HepG2 (cell line): ENCODE results near the gene MEPE. TPM values are rescaled to one million over a fixed set of nuclear protein-coding genes. Genes with fewer than 3 reads are reported as not detected.

Source experiments
- ATAC-seq: fragments of 200-7000 bp; cut with Tn5 transposase; 3 replicates; pipeline ENCODE4 v1.9.1; 2020; ENCODE audit warnings: mild to moderate bottlenecking, moderate library complexity
- BruUV-seq: library from RNA; stranded (reverse); fragments of 400-500 nt; replicated peaks from 2 replicates; lab custom pipeline; 2021; lab: Mats Ljungman, UMichigan
- CTCF ChIA-PET: fragments of 300-600 bp; formaldehyde crosslinking; extraction: SDS; loops from one replicate; lab custom pipeline; 2021; ENCODE audit warnings: low total read pairs, inconsistent platforms, low intra/inter-chr PET ratio; lab: Yijun Ruan, JAX
- POLR2A ChIA-PET: fragments of 350-600 bp; sonication (Branson Sonifier 250); formaldehyde crosslinking; loops from one replicate; lab custom pipeline; 2020; ENCODE audit warnings: antibody characterized with exemption, inconsistent platforms; lab: Yijun Ruan, JAX
- DNase-seq: peaks from one replicate; pipeline ENCODE4 v3.0.0-alpha.2; 2015; ENCODE audit warnings: low spot score
- FAIRE-seq: peaks from 3 replicates; lab custom pipeline; 2011; peaks lifted over from hg19 to GRCh38; lab: Jason Lieb, UNC
- H2AFZ ChIP-seq: one replicate; pipeline ENCODE4 v1.6.1; 2011; ENCODE audit warnings: low read length, inconsistent platforms
- H3K27ac ChIP-seq: fragments of 300-600 bp; 3 replicates; pipeline ENCODE4 v1.8.0; 2011; ENCODE audit warnings: mixed run types, mild to moderate bottlenecking, mixed read lengths, low read length, inconsistent platforms; ENCODE audit not compliant: insufficient read depth; ENCODE audit errors: extremely low read length
- H3K27me3 ChIP-seq, 2 experiments: fragments of 200-600 bp in 1 of 2; 2 replicates in 1 of 2; 3 replicates in 1 of 2; pipeline versions ENCODE4 v1.6.0 to v1.8.0; 2011; ENCODE audit warnings: low read length in 2 of 2, mild to moderate bottlenecking in 2 of 2, moderate library complexity in 2 of 2, inconsistent platforms in 1 of 2; ENCODE audit not compliant: insufficient read depth in 2 of 2, control insufficient read depth in 1 of 2
- H3K36me3 ChIP-seq, 2 experiments: fragments of 200-600 bp in 1 of 2; replicated peaks in 1 of 2; 2 replicates in 1 of 2; 3 replicates in 1 of 2; pipeline versions ENCODE4 v1.5.1 to v1.8.0; 2011; ENCODE audit warnings: low read length in 2 of 2, inconsistent platforms in 1 of 2; ENCODE audit not compliant: insufficient read depth in 2 of 2, control insufficient read depth in 1 of 2
- H3K4me1 ChIP-seq: 2 replicates; pipeline ENCODE4 v1.5.1; 2012; ENCODE audit warnings: low read length, inconsistent platforms; ENCODE audit not compliant: insufficient read depth
- H3K4me2 ChIP-seq: 2 replicates; pipeline ENCODE4 v1.6.0; 2011; ENCODE audit warnings: low read depth, low read length, inconsistent platforms
- H3K4me3 ChIP-seq, 3 experiments: fragments of 200-600 bp in 1 of 3; sonication (generic), shearing (Covaris generic) in 1 of 3; replicated peaks in 1 of 3; 2 replicates each; pipeline ENCODE4 v1.5.1; 2011 to 2016; ENCODE audit warnings: low read length in 3 of 3, inconsistent platforms in 2 of 3, low read depth in 2 of 3, mild to moderate bottlenecking in 2 of 3, control low read depth in 1 of 3, mixed read lengths in 1 of 3; ENCODE audit not compliant: insufficient read depth in 1 of 3
- H3K79me2 ChIP-seq: one replicate; pipeline ENCODE4 v1.6.1; 2011; ENCODE audit warnings: low read length, inconsistent platforms; ENCODE audit not compliant: insufficient read depth
- H3K9ac ChIP-seq: 2 replicates; pipeline ENCODE4 v1.6.0; 2011; ENCODE audit warnings: mild to moderate bottlenecking, low read depth, low read length, inconsistent platforms; ENCODE audit not compliant: insufficient read depth
- H3K9me3 ChIP-seq: 2 replicates; pipeline ENCODE4 v1.5.1; 2012; ENCODE audit warnings: mild to moderate bottlenecking, low read length
- H4K20me1 ChIP-seq: 2 replicates; pipeline ENCODE4 v1.6.0; 2011; ENCODE audit warnings: inconsistent platforms, mild to moderate bottlenecking, low read length, moderate library complexity; ENCODE audit not compliant: insufficient read depth
- ATF1 ChIP-seq: IDR thresholded peaks from 2 replicates; pipeline ENCODE4 v1.6.1; 2016; ENCODE audit warnings: mild to moderate bottlenecking, control low read depth
- CBX1 ChIP-seq: IDR thresholded peaks from one replicate; pipeline ENCODE4 v1.6.1; 2016; ENCODE audit warnings: antibody characterized with exemption, low read depth
- ELF4 ChIP-seq: sonication (generic); formaldehyde crosslinking; IDR thresholded peaks from 2 replicates; pipeline ENCODE4 v1.5.0; 2020; ENCODE audit warnings: missing genetic modification reagents, mild to moderate bottlenecking, moderate library complexity, borderline replicate concordance
- KAT7 ChIP-seq: IDR thresholded peaks from 2 replicates; pipeline ENCODE4 v1.6.1; 2018; ENCODE audit warnings: borderline replicate concordance, missing compliant biosample characterization
- ZNF337 ChIP-seq: sonication (generic); formaldehyde crosslinking; IDR thresholded peaks from 2 replicates; pipeline ENCODE4 v1.5.1; 2020; ENCODE audit warnings: missing genetic modification reagents, low read depth, mild to moderate bottlenecking, borderline replicate concordance
- WGBS: methylation state at CpG from one replicate; pipeline ENCODE4 v1.1.6; 2017; ENCODE audit warnings: low lambda C conversion rate; 5-methylcytosine and 5-hydroxymethylcytosine counted together
- in situ Hi-C: cut with HindIII; loops from 2 replicates; pipeline ENCODE4 v1.10.0; 2017; ENCODE audit warnings: low pct_unique_long_range_greater_than_20kb; ENCODE audit not compliant: extremely low pct_ligation_motif_present
- intact Hi-C: fragments of 100-400 bp; cut with micrococcal nuclease; formaldehyde crosslinking; loops from one replicate; pipeline ENCODE4 v1.10.0; 2022; ENCODE audit not compliant: unreplicated experiment
- polyA plus RNA-seq, 8 experiments: library from polyadenylated mRNA; depleted of rRNA in 3 of 8; stranded (reverse) in 7 of 8; unstranded in 1 of 8; fragments of >200 nt; fragmentation: Illumina TruSeq in 4 of 8; extraction: Trizol in 4 of 8; gene quantifications; 2 replicates each; pipeline versions ENCODE4 v1.2.1 to v1.2.3, GENCODE V29; 2011 to 2016; ENCODE audit warnings: low read depth in 4 of 8, missing spikeins in 1 of 8, mixed read lengths in 1 of 8; ENCODE audit not compliant: insufficient read depth in 1 of 8
- total RNA-seq, 5 experiments: library from RNA; depleted of rRNA; stranded (reverse); fragments of >200 nt; fragmentation: Illumina TruSeq; extraction: Trizol; gene quantifications; 2 replicates each; pipeline ENCODE4 v1.2.3, GENCODE V29; 2016; ENCODE audit warnings: low read depth in 1 of 5
- TF ChIP-seq, protein P1 (sequence below): sonication (generic); formaldehyde crosslinking; IDR thresholded peaks from 2 replicates; pipeline ENCODE4 v1.5.0; 2020; ENCODE audit warnings: missing genetic modification reagents
- TF ChIP-seq, protein P2 (sequence below): sonication (generic); formaldehyde crosslinking; IDR thresholded peaks from 2 replicates; pipeline ENCODE4 v1.9.0; 2021; ENCODE audit warnings: missing genetic modification reagents, mild to moderate bottlenecking, borderline replicate concordance

MEPE gene
- total and polyA plus RNA-seq, 2 of the 13 experiments (the other 11 are each of a cell fraction or from before 2014, with no cell fraction given) = 0.04 TPM; not detected in 1

DNA sequence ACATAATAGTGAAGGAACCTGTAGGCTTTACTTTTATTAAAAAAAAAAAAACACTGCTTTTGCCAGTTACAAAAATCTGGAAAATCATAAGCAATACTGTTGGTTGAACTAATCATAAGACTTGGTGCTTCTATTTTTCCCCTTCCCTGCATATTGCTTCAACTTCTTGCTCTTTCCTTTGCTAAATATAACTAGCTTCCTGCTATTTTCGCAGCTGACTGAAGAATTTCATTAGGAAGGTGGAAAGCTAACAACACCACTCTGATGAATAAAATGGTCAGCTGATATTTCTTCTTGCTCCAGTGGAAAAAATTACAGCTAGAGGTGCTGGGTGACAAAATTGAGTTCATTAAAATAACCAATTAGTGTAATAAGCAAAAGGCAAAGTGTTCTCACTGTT is 39.3 kb downstream of the MEPE start (continued):
- TF ChIP-seq KAT7 = no peak
- TF ChIP-seq, protein P1, sequence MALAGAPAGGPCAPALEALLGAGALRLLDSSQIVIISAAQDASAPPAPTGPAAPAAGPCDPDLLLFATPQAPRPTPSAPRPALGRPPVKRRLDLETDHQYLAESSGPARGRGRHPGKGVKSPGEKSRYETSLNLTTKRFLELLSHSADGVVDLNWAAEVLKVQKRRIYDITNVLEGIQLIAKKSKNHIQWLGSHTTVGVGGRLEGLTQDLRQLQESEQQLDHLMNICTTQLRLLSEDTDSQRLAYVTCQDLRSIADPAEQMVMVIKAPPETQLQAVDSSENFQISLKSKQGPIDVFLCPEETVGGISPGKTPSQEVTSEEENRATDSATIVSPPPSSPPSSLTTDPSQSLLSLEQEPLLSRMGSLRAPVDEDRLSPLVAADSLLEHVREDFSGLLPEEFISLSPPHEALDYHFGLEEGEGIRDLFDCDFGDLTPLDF (CRISPR knock-in tag) = no peak

DNA sequence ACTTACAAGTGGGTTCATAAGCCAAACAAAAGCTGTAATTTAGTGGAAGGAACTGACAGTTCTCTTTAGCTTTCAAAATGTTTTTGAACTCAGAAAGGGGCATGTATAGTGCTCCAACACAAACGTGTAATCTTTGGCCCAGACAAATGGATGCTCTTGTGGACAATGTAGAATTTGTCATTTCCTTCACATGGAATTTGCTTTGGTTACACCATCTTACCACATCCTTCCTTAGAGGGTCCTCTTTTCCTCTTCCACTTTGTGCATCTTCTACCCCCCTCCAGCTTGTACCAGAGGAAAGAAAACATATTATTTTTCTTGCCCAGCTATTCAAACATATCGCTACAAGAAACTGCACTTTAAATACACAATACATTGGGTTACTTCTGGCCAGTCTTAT is 42.4 kb downstream of the MEPE start:
- Histone ChIP-seq H2AFZ (peak overlapping the region; percentile 7), H3K4me2 (no peak overlapping the region), H3K4me1 (peaks cover 24% of the 10 kb centered on the region), H3K9ac (no peak overlapping the region), H3K9me3 (no peaks in the 10 kb centered on the region), H3K27me3 (no peaks in the 10 kb centered on the region), H3K4me3 (no peak overlapping the region), H4K20me1 (no peaks in the 10 kb centered on the region), H3K79me2 (no peaks in the 10 kb centered on the region), H3K27ac (no peak overlapping the region), H3K36me3 (no peaks in the 10 kb centered on the region)
- in situ Hi-C loops = no loop called here
- FAIRE-seq (no peak), DNase-seq (no peak), ATAC-seq (no peak)
- no TSS peak for BruUV-seq
- POLR2A ChIA-PET = no interaction called here
- intact Hi-C loops = no loop called here
- no peak for TF ChIP-seq ZNF337 (CRISPR knock-in tag)
- no peak for TF ChIP-seq CBX1
- TF ChIP-seq, protein P2, sequence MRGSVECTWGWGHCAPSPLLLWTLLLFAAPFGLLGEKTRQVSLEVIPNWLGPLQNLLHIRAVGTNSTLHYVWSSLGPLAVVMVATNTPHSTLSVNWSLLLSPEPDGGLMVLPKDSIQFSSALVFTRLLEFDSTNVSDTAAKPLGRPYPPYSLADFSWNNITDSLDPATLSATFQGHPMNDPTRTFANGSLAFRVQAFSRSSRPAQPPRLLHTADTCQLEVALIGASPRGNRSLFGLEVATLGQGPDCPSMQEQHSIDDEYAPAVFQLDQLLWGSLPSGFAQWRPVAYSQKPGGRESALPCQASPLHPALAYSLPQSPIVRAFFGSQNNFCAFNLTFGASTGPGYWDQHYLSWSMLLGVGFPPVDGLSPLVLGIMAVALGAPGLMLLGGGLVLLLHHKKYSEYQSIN = no peak
- TF ChIP-seq ATF1 = no peak
- no peak for TF ChIP-seq ELF4 (CRISPR knock-in tag)
- CTCF ChIA-PET = no interaction called here
- 88% methylated on average over 2 of the region's 2 CpGs for WGBS
